T-helper 1 cell treated with Interleukin-12 subunit alpha and Interleukin-12 subunit beta and Interleukin-4 antibody, amounts not matched to agents 30 μg/mL and 1 μg/mL, for 36 hours (primary cell): Measurements from ENCODE around the gene OR56A3.

Experiments used
- H3K27ac Mint-ChIP-seq: one replicate; pipeline ENCODE4 v1.8.0; 2021; ENCODE audit warnings: mild to moderate bottlenecking, mixed read lengths
- H3K27me3 Mint-ChIP-seq: one replicate; pipeline ENCODE4 v1.8.0; 2021; ENCODE audit warnings: low read depth, mixed read lengths
- H3K36me3 Mint-ChIP-seq: one replicate; pipeline ENCODE4 v1.8.0; 2021; ENCODE audit warnings: low read depth, mixed read lengths
- H3K4me1 Mint-ChIP-seq: one replicate; pipeline ENCODE4 v1.8.0; 2021; ENCODE audit warnings: low read depth, mixed read lengths
- H3K4me3 Mint-ChIP-seq: one replicate; pipeline ENCODE4 v1.8.0; 2021; ENCODE audit warnings: mild to moderate bottlenecking, moderate library complexity, mixed read lengths
- H3K9me3 Mint-ChIP-seq: one replicate; pipeline ENCODE4 v1.8.0; 2021; ENCODE audit warnings: mixed read lengths

The OR56A3 gene

DNA sequence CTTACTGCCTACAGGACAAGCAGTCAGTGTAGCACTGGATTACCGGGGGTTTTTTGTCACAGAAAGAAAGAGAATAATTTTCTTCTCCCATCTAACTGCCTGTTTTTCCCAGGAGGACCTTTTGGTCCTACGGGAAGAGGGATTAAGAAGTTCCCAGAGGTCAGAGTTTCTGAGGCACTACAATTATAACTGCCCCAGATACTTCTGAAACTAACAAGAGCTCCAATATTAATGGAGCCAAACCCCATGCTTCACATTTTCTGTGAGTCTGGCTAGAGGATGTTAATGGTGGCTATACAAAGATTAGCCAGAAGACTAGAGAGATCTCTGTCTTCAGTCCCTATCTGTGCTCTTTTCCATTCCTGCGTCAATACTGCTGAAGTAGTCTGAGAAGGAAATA, at the start of gene OR56A3:
OR56A3 (plus strand) TSS at position 301 of the 400 bp plus-strand sequence. CDS start 5,096 bp downstream, outside the sequence.
- Mint-ChIP-seq H3K27ac (no peak within 1 kb of the TSS), H3K36me3 (no peaks in the 10 kb centered on the region), H3K9me3 (peaks cover 8% of the 10 kb centered on the region)

DNA sequence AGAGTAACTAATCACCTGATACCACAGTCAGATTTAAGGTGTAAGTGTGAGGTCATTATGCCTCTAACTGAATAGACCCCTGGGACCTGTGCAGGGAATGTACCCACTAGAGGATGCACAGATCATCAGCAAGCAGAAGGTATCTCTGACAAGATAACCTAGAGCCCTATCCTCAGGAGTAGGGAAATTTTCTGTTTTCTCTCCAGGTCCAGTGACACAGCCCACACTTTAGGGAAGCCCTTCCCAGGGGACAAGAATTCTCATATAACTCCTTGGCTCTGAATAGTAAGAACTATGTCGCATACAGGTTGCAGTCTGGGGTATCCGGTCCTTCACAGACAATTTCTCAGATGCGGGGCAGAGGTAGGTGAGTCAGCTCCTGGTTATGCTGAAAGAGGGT, 49.1 kb upstream of the OR56A3 start, which contains the start of gene OR52E5:
OR52E5 (plus strand) TSS at position 301 of the 400 bp plus-strand sequence. CDS start 7,569 bp downstream, outside the sequence.
- H3K9me3 Mint-ChIP-seq, result no peaks in the 10 kb centered on the region
- no peaks in the 10 kb centered on the region for H3K36me3 Mint-ChIP-seq
- H3K27ac Mint-ChIP-seq, result no peak within 1 kb of the TSS
- H3K4me3 Mint-ChIP-seq, result no peak within 1 kb of the TSS
- no peaks in the 10 kb centered on the region for H3K4me1 Mint-ChIP-seq
- H3K27me3 Mint-ChIP-seq, result no peaks in the 10 kb centered on the region

More for the DNA sequence above, at the start of gene OR56A3:
- Mint-ChIP-seq H3K27me3 (peaks cover 5% of the 10 kb centered on the region), H3K4me1 (no peaks in the 10 kb centered on the region), H3K4me3 (no peak within 1 kb of the TSS)

GRCh38 chr11:5899534-5899933, 42.5 kb upstream of the OR56A3 start:
- no peak overlapping the region for H3K27ac Mint-ChIP-seq
- H3K27me3 Mint-ChIP-seq, result no peaks in the 10 kb centered on the region

DNA sequence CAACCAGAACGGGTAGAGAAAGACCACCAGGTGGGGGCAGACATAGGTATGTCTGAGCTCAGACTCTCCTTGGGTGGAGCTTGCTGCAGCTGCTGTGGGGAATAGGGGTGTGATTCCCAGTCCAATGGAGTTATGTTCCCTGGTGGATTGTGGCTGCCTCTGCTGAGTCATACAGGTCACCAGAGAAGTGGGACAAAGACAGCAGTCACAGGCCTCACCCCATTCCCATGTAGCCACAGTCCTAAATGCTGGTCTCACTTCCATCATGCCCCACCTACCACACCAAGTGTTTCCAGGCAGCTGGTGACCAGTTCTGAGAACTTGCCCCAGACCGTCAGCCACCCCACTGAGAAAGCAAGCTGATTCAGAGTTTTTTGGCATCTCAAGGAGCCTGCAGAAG, 31.5 kb upstream of the OR56A3 start:
- Mint-ChIP-seq H3K4me3 (no peak overlapping the region), H3K4me1 (no peaks in the 10 kb centered on the region), H3K9me3 (peaks cover 2% of the 10 kb centered on the region), H3K27me3 (peaks cover 3% of the 10 kb centered on the region), H3K27ac (no peak overlapping the region), H3K36me3 (no peaks in the 10 kb centered on the region)

More at GRCh38 chr11:5899534-5899933, 42.5 kb upstream of the OR56A3 start:
- Mint-ChIP-seq H3K36me3 (no peaks in the 10 kb centered on the region), H3K4me3 (no peak overlapping the region), H3K9me3 (no peaks in the 10 kb centered on the region), H3K4me1 (no peaks in the 10 kb centered on the region)

DNA sequence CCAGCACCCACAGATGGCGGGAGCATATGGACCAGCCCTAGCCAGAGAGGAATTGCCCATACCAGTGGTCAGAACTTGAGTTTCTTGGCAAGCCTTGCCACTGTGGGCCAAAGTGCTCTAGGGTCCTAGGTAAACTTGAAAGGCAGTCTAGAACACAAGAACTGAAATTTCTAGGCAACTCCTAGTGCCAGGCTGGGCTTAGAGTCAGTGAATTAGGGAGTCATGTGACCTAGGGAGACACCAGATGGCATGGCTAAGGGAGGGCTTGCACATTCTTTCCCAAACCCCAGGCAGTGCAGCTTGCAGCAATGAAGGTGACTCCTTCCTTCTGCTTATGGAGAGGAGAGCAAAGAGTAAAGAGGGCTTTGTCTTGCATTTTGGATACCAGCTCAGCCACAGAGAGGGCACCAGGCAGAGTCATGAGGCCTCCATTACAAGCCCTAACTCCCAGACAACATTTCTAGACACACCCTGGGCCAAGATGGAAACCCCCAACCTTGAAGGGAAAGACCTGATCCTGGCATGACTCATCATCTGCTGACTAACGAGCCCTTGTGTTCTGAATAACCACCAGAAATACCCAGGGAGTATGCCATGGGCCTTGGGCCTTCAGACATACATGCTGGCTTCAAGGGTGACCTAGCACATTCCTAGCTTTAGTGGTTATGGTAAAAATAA, 19.2 kb upstream of the OR56A3 start:
- H3K9me3 Mint-ChIP-seq, result peaks cover 10% of the 10 kb centered on the region
- H3K36me3 Mint-ChIP-seq, result no peaks in the 10 kb centered on the region
- H3K27me3 Mint-ChIP-seq, result no peaks in the 10 kb centered on the region
- peaks cover 3% of the 10 kb centered on the region for H3K4me1 Mint-ChIP-seq
- no peak overlapping the region for H3K27ac Mint-ChIP-seq
- no peak overlapping the region for H3K4me3 Mint-ChIP-seq

- Mint-ChIP-seq H3K27ac (no peak overlapping the region), H3K4me1 (peaks cover 3% of the 10 kb centered on the region), H3K4me3 (no peak overlapping the region), H3K9me3 (peaks cover 12% of the 10 kb centered on the region), H3K27me3 (no peaks in the 10 kb centered on the region), H3K36me3 (no peaks in the 10 kb centered on the region)
Observed at GRCh38 chr11:5923427-5923776, 18.6 kb upstream of the OR56A3 start.

DNA sequence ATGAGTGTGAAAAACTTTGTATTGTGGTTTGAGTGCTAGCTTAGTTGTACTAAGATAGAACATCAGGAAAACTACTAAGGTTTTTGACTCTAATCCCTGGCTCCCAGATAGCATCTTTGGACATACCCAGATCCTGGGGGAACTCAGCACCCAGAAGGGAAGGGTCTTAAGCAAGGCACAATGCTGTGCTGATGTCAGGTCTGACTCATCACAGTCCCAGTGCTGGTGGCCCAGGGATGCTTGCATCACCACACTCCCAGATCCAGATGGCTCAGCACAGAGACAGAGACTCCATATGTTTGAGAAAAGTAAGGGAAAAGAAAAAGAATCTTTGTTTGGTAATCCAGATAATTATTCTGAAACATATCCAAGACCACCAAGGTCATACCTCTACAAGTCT, 18.3 kb upstream of the OR56A3 start:
- Mint-ChIP-seq H3K27ac (no peak overlapping the region), H3K9me3 (peaks cover 15% of the 10 kb centered on the region), H3K27me3 (no peaks in the 10 kb centered on the region), H3K4me1 (peaks cover 3% of the 10 kb centered on the region), H3K36me3 (no peaks in the 10 kb centered on the region), H3K4me3 (no peak overlapping the region)

GRCh38 chr11:5928271-5928670, 13.8 kb upstream of the OR56A3 start:
- H3K4me1 Mint-ChIP-seq, result no peaks in the 10 kb centered on the region
- no peak overlapping the region for H3K27ac Mint-ChIP-seq
- no peaks in the 10 kb centered on the region for H3K36me3 Mint-ChIP-seq
- H3K9me3 Mint-ChIP-seq, result peaks cover 40% of the 10 kb centered on the region
- H3K4me3 Mint-ChIP-seq, result no peak overlapping the region
- H3K27me3 Mint-ChIP-seq, result no peaks in the 10 kb centered on the region

GRCh38 chr11:5928811-5929210, 13.2 kb upstream of the OR56A3 start:
- Mint-ChIP-seq H3K27me3 (no peaks in the 10 kb centered on the region), H3K4me1 (no peaks in the 10 kb centered on the region), H3K9me3 (peaks cover 40% of the 10 kb centered on the region), H3K4me3 (no peak overlapping the region), H3K27ac (no peak overlapping the region), H3K36me3 (no peaks in the 10 kb centered on the region)

DNA sequence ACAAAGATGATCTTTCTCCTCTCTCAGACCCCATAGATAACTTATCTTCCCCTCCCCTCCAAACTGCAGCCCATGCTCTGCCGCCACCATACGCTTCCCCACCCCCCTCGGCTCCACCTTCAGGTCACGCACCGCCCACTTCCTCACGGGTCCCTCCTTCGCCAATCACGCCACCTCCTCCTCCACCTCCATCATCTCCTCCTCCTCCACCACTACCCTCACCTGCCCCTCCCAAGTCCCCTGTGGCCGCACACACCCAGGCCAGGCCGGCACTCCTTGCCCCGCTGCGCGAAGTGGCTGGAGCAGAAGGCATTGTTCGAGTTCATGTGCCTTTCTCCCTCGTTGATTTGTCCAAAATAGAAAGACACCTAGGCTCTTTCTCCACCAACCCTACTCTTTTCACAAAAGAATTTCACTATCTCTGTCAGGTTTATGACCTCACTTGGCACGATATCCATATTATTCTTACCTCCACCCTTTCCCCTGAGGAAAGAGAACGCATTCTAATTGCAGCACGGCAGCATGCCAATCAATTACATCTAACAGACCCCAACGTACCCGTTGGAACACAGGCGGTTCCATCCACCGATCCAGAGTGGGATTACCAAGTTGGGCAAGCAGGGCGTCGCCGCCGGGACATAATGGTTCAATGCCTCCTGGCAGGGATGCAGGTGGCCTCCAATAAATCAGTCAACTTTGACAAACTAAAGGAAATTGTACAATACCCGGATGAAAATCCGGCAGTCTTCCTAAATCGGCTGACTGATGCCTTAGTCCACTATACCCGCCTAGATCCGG, 12.3 kb upstream of the OR56A3 start:
- H3K27ac Mint-ChIP-seq, result no peak overlapping the region
- H3K27me3 Mint-ChIP-seq, result no peaks in the 10 kb centered on the region
- no peaks in the 10 kb centered on the region for H3K36me3 Mint-ChIP-seq
- no peak overlapping the region for H3K4me3 Mint-ChIP-seq
- H3K9me3 Mint-ChIP-seq, result peaks cover 34% of the 10 kb centered on the region
- no peaks in the 10 kb centered on the region for H3K4me1 Mint-ChIP-seq

DNA sequence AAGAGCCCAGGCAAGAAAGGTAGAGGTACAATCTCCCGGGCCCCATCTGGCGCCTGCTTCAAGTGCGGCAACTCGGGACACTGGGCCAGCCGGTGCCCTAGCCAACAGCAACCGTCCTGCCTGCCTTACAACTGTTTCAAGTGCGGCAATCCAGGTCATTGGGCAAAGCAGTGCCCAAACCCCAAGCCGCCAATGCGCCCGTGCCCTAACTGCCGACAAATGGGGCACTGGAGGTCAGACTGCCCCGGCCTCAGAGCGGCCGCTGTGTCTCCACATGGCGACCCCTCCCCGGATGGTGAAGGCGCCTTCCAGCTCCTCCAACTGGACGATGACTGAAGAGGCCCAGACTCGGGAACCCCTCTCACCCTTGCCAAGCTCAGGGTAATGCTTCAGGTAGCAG, 11.4 kb upstream of the OR56A3 start:
- Mint-ChIP-seq H3K4me3 (no peak overlapping the region), H3K9me3 (peaks cover 31% of the 10 kb centered on the region), H3K27me3 (no peaks in the 10 kb centered on the region), H3K4me1 (no peaks in the 10 kb centered on the region), H3K36me3 (no peaks in the 10 kb centered on the region), H3K27ac (no peak overlapping the region)

GRCh38 chr11:5931061-5931460, 11.0 kb upstream of the OR56A3 start:
- no peak overlapping the region for H3K4me3 Mint-ChIP-seq
- H3K36me3 Mint-ChIP-seq, result no peaks in the 10 kb centered on the region

DNA sequence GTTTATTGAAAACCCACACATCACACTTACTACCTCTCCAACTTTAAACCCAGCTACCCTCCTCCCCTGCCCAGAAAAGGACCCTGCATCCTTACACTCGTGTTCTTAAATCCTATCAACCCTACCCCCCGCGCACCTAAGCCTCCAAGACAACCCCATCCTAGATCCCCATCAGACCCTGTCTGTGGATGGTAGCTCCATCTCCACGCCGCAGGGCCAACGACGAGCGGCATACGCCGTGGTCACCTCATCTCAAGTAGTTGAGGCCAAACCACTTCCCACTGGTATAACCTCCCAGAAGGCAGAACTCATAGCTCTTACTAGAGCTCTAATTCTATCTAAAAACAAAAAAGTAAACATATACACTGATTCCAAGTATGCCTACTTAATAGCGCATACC, 9.4 kb upstream of the OR56A3 start:
- Mint-ChIP-seq H3K27me3 (no peaks in the 10 kb centered on the region), H3K9me3 (peaks cover 33% of the 10 kb centered on the region), H3K4me1 (no peaks in the 10 kb centered on the region), H3K27ac (no peak overlapping the region), H3K4me3 (no peak overlapping the region), H3K36me3 (no peaks in the 10 kb centered on the region)

More at GRCh38 chr11:5931061-5931460, 11.0 kb upstream of the OR56A3 start:
- Mint-ChIP-seq H3K9me3 (peaks cover 31% of the 10 kb centered on the region), H3K27ac (no peak overlapping the region), H3K27me3 (no peaks in the 10 kb centered on the region), H3K4me1 (no peaks in the 10 kb centered on the region)

DNA sequence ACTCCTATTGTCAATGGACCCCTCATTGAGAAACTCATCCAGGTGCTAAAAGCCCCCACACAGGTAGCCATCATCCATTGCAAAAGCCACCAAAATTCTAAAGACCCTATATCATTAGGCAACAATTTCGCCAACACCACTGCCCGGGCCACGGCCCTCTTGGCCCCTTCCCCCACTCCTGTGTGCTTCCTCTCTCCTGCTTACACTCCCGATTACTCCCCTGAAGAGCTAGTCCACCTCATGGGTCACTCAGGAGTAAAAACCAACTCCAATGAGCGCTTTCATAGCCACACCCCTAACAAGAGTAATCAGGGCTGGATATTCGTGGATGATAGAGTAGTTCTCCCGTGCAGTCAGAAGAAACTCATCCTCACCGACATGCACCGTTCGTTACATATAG, 8.9 kb upstream of the OR56A3 start:
- Mint-ChIP-seq H3K36me3 (no peaks in the 10 kb centered on the region), H3K27me3 (no peaks in the 10 kb centered on the region), H3K9me3 (peaks cover 37% of the 10 kb centered on the region), H3K27ac (no peak overlapping the region), H3K4me3 (no peak overlapping the region), H3K4me1 (no peaks in the 10 kb centered on the region)
